SK-N-MC (cell line): ENCODE data around the gene FNDC3A.

Source experiments
- DNase-seq: peaks from one replicate; pipeline ENCODE4 v3.0.0-alpha.2; 2011; ENCODE audit warnings: low read depth, low spot score
- H3K27ac ChIP-seq: fragments of 200-600 bp; sonication (generic); 2 replicates; pipeline ENCODE4 v1.5.1; 2016; ENCODE audit warnings: mixed run types
- H3K36me3 ChIP-seq: fragments of 200-600 bp; sonication (generic); 2 replicates; pipeline ENCODE4 v1.6.1; 2017; ENCODE audit warnings: antibody characterized with exemption, low read length, mixed read lengths; ENCODE audit not compliant: insufficient read depth
- H3K4me3 ChIP-seq: fragments of 200-600 bp; sonication (generic); 2 replicates; pipeline ENCODE4 v1.5.1; 2016
- H3K9ac ChIP-seq: fragments of 200-600 bp; sonication (generic); 2 replicates; pipeline ENCODE4 v1.8.0; 2017; ENCODE audit warnings: mixed run types, mixed read lengths; ENCODE audit not compliant: insufficient read length
- H3K9me3 ChIP-seq: fragments of 200-600 bp; sonication (generic); 2 replicates; pipeline ENCODE4 v1.6.1; 2017; ENCODE audit warnings: low read depth, mild to moderate bottlenecking, antibody characterized with exemption, low read length, moderate library complexity, mixed read lengths
- EZH2 ChIP-seq: fragments of 200-600 bp; sonication (generic); IDR thresholded peaks from one replicate; pipeline ENCODE4 v1.6.1; 2017; ENCODE audit warnings: antibody characterized with exemption
- FOXP2 ChIP-seq: optimal IDR thresholded peaks from 2 replicates; pipeline ENCODE3; 2011; ENCODE audit warnings: mild to moderate bottlenecking, moderate library complexity; ENCODE audit not compliant: insufficient read depth; ENCODE audit errors: extremely low read length, control extremely low read depth
- POLR2AphosphoS5 ChIP-seq: IDR thresholded peaks from 2 replicates; pipeline ENCODE4 v1.6.1; 2012; ENCODE audit warnings: mild to moderate bottlenecking, low read depth, low read length, borderline replicate concordance

The FNDC3A gene

GRCh38 chr13:49234741-49235140, 259.0 kb downstream of the FNDC3A start:
- DNase-seq: no peak
- Histone ChIP-seq H3K27ac (no peak overlapping the region), H3K9ac (no peak overlapping the region), H3K4me3 (no peak overlapping the region), H3K9me3 (no peaks in the 10 kb centered on the region), H3K36me3 (no peaks in the 10 kb centered on the region)
- TF ChIP-seq FOXP2: no peak
- no peak for TF ChIP-seq POLR2AphosphoS5
- no peak for TF ChIP-seq EZH2

GRCh38 chr13:49235856-49236431, 260.2 kb downstream of the FNDC3A start:
- Histone ChIP-seq H3K4me3 (no peak overlapping the region), H3K9me3 (no peaks in the 10 kb centered on the region), H3K36me3 (no peaks in the 10 kb centered on the region), H3K9ac (no peak overlapping the region), H3K27ac (no peak overlapping the region)
- DNase-seq: no peak
- TF ChIP-seq POLR2AphosphoS5: no peak
- no peak for TF ChIP-seq EZH2
- no peak for TF ChIP-seq FOXP2

GRCh38 chr13:49238621-49239020, 262.9 kb downstream of the FNDC3A start:
- no peaks in the 10 kb centered on the region for H3K9me3 ChIP-seq
- H3K4me3 ChIP-seq: no peak overlapping the region
- no peaks in the 10 kb centered on the region for H3K36me3 ChIP-seq
- no peak for DNase-seq
- H3K9ac ChIP-seq: no peak overlapping the region
- TF ChIP-seq FOXP2: no peak
- no peak for TF ChIP-seq POLR2AphosphoS5
- TF ChIP-seq EZH2: no peak
- H3K27ac ChIP-seq: no peak overlapping the region

GRCh38 chr13:49240017-49240416, 264.3 kb downstream of the FNDC3A start:
- no peaks in the 10 kb centered on the region for H3K9me3 ChIP-seq
- H3K36me3 ChIP-seq: no peaks in the 10 kb centered on the region
- no peak overlapping the region for H3K27ac ChIP-seq
- H3K9ac ChIP-seq: no peak overlapping the region
- DNase-seq: no peak
- TF ChIP-seq POLR2AphosphoS5 (no peak), EZH2 (no peak), FOXP2 (no peak)
- H3K4me3 ChIP-seq: no peak overlapping the region

- H3K9me3 ChIP-seq: no peaks in the 10 kb centered on the region
- DNase-seq: no peak
- H3K27ac ChIP-seq: no peak overlapping the region
- H3K4me3 ChIP-seq: no peak overlapping the region
- H3K9ac ChIP-seq: no peak overlapping the region
- H3K36me3 ChIP-seq: no peaks in the 10 kb centered on the region
- no peak for TF ChIP-seq POLR2AphosphoS5
- no peak for TF ChIP-seq EZH2
- TF ChIP-seq FOXP2: no peak
Observed at GRCh38 chr13:49241296-49241695, 265.6 kb downstream of the FNDC3A start.

- TF ChIP-seq EZH2 (no peak), POLR2AphosphoS5 (no peak), FOXP2 (no peak)
- no peak for DNase-seq
- Histone ChIP-seq H3K36me3 (no peaks in the 10 kb centered on the region), H3K4me3 (no peak overlapping the region), H3K27ac (no peak overlapping the region), H3K9me3 (no peaks in the 10 kb centered on the region), H3K9ac (no peak overlapping the region)
Observed at GRCh38 chr13:49245101-49245500, 269.4 kb downstream of the FNDC3A start.

GRCh38 chr13:49246850-49247642, 271.3 kb downstream of the FNDC3A start:
- peak overlapping the region; percentile 100 for H3K4me3 ChIP-seq
- H3K9ac ChIP-seq: peak overlapping the region; percentile 91
- TF ChIP-seq POLR2AphosphoS5 (no peak), EZH2 (no peak), FOXP2 (no peak)
- no peaks in the 10 kb centered on the region for H3K36me3 ChIP-seq
- DNase-seq: no peak
- H3K27ac ChIP-seq: no peak overlapping the region; the same call in 1 of the 2 replicates
- H3K9me3 ChIP-seq: no peaks in the 10 kb centered on the region

GRCh38 chr13:49247643-49248621, 272.2 kb downstream of the FNDC3A start, which contains the start of gene CDADC1:
CDADC1 (plus strand) TSS chr13:49247925; CDS start chr13:49248038, 113 bp downstream.
- no peak for DNase-seq
- TF ChIP-seq EZH2: no peak
- no peak for TF ChIP-seq FOXP2
- peak; percentile 93 for TF ChIP-seq POLR2AphosphoS5
- Histone ChIP-seq H3K4me3 (peak within 1 kb of the TSS; percentile 100), H3K27ac (no peak within 1 kb of the TSS; the same call in 1 of the 2 replicates), H3K9ac (peak within 1 kb of the TSS; percentile 91), H3K9me3 (no peaks in the 10 kb centered on the region), H3K36me3 (no peaks in the 10 kb centered on the region)
